ENCODE data around the gene VAPA.
A peak's percentile ranks its signal among the peaks of the same experiment; 100 is the strongest.

Gene VAPA

DNA sequence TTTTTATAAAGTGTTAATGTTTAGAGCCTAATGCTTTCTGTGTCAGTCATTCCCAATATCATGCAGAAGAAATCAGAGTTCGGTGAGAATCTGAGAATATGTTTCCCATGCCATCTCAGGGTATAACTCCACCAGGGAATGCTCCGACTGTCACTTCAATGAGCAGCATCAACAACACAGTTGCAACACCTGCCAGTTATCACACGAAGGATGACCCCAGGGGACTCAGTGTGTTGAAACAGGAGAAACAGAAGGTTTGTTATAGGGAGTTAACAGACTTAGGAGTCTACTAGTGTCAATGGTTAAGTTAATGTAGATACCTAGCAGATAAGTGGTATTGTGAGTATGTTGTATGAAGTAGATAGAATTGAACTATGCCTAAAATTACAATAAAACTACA, 31.0 kb downstream of the VAPA start:
- no peak for DNase-seq

DNA sequence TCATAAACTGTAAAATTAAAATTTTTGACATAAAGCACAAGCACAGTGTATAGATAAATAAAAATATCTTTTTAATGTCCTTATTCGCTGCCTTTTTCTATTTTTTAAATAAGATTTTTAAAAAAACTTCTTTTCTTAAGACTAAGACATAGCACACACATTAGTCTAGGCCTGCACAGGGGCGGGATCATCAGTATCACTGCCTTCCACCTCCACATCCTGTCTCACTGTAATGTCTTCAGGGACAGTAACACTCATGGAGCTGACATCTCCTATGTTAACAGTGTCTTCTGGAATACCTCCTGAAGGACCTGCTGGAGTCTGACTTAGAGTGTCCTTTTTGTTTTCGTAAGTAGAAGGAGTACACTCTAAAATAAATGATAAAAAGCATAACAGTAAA, 33.0 kb downstream of the VAPA start:
- DNase-seq = no peak

DNA sequence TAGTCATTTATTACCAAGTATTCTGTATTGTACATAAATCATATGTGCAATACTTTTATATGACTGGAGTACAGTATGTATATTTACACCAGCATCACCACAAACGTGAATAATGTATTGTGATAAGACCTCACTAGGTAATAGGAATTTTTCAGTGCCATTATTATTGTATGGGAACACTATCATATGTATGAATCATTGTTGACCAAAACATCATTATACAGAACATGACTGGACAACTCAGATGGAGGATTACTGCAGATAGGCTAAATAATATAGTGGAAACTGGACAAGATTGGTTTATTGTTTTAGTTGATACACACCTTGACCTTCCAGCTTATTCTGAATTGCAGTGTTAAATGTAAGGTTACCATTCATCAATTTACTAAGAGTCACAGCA, 33.4 kb downstream of the VAPA start:
- DNase-seq = no peak

- DNase-seq = no peak
These were observed 35.5 kb downstream of the VAPA start for GRCh38 chr18:9949315-9949714.

- no peak for DNase-seq
These were observed 36.0 kb downstream of the VAPA start for GRCh38 chr18:9949861-9950260.

DNA sequence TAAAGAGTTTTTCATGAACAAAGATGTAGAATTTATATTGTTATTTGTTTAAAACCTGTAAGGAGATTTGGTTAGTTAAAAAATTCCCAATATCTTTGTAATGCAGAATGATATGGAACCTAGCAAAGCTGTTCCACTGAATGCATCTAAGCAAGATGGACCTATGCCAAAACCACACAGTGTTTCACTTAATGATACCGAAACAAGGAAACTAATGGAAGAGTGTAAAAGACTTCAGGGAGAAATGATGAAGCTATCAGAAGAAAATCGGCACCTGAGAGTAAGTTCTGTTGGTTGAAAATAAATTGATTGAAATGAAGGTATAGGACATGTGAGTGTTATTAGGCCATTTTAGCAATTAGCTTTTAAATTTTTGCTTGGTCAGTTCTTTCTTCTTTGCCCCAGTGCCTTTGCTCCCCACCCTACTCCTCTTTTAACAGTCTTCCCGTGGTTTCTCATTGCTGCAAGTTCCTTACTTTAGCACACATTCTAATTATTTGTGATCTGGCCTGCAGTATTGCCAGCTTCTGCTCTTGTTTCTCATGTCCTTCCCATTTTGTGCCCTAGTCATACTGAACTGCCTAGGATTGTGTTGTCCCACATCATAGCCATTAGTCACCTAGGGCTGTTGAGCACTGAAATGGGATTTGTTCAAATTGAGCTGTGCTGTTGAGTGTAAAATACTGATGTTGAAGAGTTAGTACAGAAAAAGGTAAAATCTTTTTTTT, 36.6 kb downstream of the VAPA start:
- no peak for DNase-seq

DNA sequence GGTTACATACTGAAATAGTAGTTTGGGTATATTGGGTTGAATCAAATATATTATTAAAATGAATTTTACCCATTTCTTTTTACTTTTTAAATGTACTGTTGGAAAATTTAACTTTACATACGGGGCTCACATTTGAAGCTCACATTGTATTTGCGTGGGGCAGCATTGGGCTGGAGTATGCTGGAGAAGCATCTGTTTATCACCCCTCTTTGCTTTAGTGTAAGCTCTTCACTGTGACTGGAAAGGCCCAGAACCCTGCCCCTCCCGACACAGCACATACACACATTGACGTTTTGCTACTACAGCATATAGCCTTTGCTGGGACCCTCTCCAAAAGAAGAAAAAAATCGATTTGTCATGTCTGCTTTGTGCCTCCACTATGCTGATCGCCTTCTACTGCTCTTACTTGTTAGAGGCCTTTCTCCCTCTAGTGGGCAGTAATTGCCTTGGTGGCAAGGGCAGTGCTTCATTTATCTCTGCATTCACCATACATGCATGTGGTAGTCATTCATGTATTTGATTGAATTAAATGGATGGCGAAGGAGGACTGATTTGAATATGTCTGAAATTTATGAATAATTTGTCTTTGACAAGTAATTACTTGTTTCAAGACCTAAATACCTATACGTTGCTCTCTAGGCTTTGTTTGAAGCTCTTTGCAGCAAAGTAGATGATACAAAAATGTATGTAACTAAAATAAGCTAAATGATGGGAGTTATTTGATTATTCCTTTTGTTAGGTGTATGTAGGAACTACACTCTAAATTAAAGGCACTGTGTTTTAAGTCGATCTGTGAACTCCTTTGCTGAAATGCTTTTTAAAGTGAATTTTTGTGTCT, 37.4 kb downstream of the VAPA start:
- DNase-seq = no peak

DNA sequence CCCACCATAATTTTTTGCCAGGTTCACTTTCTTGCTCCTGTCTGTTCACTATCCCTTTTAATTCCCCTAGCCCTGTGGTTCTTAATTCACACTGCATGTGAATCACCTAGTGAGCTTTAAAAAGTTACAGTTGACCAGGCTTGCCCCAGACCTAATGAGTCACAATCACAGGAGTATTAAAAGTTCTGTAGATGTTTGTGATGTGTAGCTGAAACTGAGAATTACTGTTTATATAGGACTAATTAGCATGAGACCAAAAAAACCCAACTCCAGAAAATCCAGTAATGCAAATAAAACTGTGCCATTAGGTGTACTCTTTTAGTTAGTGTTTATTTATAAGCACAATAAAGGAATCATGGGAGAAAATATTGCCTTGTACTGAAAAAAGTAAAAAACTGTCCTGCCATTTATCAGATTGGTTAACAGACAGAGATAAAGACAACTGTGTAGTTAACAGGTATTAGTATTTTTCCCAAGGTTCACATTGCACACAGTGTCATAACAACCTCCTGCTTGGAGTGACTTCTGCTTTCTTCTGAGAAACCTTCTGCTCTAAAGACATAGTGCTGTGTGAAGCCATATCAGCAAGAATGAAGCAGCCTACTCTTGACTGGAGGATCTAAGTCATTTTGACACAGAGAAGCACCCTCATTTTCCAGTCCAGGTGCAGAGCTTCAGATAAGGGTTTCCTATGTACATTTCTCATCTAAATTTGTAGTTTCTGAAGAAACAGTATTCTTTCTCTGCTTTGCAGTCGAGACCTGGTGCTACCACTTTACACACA, 39.0 kb downstream of the VAPA start:
- no peak for DNase-seq

DNA sequence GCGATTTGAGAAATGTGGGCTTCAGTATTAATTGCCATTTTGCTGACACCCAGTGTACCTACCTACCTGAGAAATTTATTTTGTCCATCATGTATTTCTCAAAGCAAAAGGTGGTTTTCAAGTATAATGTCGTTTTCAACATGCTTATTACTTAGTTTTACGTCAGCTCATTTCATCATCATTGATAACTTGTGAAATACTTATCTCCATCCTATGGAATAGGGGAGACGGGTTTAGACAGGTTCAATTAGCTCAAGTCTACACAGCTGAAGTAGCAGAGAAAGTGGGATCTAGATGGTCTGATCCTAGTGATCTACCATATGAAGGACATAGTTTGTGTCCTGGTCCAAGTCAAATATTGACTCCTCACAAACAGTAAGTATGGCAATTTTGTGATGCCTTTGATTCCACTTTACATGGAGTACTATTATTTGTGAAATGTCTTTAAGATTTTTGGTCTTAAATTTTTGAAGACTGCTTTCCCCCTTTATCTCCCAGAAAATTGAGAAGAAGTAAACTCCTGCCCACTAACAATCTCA, 45.1 kb downstream of the VAPA start:
- DNase-seq = no peak

GRCh38 chr18:9959564-9959963, 45.7 kb downstream of the VAPA start:
- DNase-seq = no peak

DNA sequence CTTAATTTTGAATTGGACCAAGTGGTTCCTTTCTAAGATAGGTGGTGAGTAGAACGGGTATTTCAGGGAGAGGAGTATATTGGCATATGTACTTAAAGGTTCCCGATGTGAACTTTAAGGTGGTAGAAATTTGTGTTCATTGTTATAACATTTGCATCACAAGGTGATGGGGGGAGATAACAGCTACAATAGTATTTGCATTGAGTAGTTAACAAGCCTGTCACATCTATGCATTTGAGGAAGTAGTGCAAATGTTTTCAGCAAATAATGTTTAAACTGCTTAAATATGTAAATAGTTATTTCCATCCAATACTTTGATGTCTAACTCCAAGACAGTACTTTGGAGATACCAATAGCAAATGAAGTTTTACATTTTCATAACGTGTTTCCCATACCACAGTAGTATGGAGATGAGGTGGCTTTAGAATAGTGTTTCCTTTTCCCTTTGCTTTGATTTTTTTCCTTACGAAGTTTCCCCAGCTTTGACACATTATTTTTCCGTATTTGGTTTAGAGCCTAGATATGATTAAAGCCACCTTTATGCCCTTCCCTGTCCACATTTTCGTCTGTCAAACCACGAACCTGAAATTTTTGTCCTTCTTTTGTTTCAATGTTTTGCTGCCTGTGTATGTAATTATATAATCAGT, 46.6 kb downstream of the VAPA start:
- no peak for DNase-seq

GRCh38 chr18:9961041-9961440, 47.2 kb downstream of the VAPA start:
- DNase-seq = no peak

DNA sequence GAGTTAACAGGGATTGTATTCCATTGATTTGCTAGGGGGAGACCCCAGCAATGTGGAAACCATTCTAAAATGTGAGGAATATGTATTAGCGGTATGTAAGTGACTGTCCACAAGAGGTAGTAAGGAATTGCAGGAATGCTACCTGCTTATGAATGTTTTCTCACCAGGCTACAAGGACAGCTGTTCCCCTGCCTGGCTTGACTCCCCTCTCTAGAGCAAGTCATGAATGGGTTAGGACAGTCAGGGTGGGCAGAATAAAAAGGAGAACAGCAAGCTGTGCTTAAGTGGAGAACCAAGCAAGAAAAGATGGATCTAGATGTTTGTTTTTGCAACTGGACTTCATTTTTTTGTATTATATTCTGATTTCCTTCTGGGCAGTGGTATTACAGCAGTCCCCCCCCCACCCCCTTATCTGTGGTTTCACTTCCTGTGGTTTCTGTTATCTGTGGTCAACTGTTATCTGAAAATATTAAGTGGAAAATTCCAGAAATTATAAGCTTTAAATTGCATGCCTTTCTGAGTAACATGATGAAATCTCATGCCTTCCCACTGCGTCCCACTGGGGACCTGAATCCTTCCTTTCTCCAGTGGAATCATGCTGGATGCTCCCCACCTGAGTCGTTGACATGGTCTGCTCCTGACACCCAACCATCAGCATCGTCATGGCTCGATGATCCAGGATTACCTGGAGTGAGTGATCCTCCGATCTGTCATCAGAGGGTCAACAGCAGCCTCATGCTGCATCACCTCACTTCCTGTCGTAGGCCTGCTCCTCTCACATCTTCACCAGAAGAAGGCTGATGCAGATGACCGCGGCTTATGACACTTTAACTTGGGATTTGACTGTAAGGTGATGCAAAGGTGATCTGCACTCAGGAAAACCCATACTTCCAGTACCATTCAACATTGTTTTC, 52.2 kb downstream of the VAPA start:
- DNase-seq = no peak

DNA sequence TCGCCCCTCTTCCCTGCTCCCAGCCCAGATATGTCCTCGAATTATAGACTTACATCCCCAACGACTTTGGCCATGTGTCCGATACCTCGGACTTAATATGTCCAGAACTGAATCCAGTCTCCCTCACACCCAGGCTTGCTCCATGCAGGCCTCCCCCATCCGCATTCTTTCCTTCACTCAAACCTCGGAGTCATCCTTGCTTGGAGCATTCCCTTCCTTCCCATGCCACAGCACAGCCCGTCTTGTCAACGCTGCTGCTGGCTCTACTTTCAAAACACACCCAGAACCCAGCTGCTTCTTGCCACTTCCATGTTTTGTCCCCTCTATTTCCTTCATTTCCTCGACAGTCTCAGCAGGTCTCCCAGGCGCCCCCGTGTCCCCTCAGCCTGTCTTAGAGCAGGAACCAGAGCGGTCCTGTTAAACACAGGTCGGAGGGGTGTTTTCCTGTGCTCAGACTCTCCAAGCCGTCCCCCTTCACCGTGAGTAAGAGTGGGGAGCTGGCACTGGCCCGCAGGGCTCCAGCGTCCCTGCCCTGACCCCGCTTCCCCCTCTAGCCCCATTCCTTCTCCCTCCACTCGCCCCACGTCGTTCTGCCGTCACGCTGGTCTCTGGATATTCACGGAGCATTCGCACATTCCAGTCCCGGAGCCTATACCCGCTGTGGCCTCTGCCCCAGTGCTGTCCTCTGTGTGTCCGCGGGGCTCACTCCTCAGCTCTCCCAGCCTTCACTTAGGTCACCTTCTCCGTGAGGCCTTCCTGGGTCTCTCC, 54.4 kb downstream of the VAPA start:
- DNase-seq = no peak

DNA sequence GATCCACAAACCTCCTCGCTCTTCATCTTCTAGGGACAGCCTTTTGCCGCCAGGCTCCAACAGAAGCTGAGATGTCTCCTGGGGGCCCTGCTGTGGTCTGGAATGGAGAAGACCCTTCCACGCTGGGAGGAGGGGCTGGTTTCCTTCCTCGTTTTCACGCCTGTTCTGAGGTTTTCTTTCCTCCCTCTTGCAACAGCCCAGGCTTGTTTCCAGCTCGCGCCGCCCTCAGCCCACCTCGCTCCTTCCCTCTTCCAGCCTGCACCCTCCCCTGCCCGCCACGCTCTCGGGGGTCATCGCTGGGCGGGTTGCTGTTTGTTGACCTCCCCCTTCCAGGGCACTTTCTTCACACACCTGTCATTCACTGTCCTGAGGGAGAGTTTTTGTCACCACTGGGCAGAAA, 55.4 kb downstream of the VAPA start:
- no peak for DNase-seq

DNA sequence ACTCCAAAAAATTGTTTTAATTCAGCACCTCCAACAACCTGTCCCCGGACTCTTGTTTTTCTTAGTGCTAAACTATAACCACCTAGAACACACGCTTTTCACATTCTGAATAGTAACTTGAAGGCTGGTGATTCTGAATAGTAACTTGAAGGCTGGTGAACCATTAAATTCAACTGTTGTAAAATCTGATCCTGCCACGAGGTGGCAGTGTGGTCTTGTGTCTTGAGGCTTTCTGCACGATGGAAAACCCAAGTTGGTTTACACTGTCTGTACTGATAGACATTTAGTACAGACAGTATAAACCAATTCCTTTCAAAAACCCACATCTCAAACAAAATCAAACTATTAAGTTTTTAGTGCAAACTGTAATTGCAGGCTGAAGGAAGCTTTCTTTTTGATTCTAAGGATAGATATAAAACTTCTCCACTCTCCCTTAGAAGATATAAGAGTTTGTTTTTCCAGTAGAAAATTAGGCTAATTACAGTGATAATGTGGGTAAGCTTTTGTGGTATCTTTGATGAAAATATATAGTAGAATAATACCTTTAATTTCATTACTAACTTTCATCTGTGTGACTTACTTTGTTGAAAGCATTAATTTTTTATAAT, 57.6 kb downstream of the VAPA start:
- peak; percentile 8 to 47 (median 30) for DNase-seq

DNA sequence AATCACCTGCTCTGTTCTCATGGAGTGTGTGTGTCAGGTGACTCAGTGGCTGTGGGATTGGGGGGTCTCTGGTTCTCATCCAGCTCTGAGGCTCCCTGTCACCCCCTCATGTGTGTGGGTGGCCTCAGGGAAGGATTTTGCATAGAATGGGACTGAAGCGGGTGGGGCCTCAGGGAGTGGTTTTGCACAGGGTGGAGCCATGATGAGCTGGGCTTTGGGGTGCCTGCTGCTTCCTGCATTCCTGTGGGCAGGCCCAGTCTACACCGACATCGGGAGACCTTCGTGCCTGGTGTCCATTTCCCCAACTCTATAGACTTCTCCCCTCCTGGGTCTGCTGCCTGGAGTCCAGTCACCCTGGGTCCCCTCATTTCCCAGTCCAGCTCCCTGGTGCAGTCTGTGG, 59.7 kb downstream of the VAPA start:
- DNase-seq = no peak

DNA sequence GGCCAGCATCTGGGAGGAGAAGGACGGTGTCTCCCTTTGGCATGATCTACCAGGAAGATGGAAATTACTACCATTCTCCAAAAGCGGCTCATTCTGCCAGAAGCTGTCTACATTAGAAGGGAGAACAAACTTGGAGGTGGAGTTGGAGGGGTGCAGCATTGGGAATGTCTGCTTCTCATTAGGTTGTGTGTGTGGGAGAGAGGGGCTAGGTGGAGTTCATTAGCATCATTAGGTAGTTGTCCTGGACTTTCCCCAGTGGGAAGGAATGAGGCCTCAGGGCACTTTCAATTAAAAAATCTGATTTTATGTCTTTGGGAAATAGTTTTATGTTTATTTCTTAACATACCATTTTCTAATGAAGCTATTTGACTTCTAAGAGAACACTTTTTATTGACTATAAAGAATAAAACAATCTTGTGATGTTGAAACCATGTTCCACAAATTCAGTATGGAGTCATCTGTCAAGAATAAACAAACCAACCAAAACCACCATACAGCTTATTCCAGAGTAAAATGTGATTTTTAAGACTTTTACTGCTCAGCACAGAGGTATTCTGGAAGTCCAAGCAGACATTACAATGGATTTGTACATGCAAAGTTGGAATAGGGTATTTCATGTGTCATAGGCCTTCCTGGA, 60.6 kb downstream of the VAPA start:
- no peak for DNase-seq

- DNase-seq = no peak
These were observed 61.8 kb downstream of the VAPA start for GRCh38 chr18:9975658-9976057.

DNA sequence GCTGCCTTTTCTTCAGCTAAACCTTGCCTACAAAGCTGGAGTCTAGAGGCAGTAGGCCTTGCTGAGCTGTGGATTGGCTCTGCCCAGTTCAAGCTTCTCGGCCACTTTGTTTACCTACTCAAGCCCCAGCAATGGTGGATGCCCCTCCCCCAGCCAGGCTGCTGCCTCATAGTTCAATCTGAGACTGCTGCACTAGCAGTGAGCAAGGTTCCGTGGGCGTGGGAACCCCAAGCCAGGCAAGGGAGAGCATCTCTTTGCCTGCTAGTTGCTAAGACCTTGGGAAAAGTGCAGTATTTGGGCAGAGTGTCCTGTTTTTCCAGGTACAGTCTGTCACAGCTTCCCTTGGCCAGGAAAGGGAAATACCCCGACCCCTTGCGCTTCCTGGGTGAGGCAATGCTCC, 68.9 kb downstream of the VAPA start:
- no peak for DNase-seq
